GM21723 (cell line): Measurements from ENCODE around the gene CTAG1A.
"Not testable (repeated sequence)": the region's sequence is repeated elsewhere in the genome, so short reads cannot be mapped to it uniquely, and the experiment has no call there.

ENCODE experiments used
- ATAC-seq: cut with Tn5 transposase; IDR thresholded peaks from one replicate; pipeline ENCODE4 v1.9.1; 2021; ENCODE audit warnings: mild to moderate bottlenecking, moderate library complexity; ENCODE audit not compliant: unreplicated experiment

CTAG1A gene

DNA sequence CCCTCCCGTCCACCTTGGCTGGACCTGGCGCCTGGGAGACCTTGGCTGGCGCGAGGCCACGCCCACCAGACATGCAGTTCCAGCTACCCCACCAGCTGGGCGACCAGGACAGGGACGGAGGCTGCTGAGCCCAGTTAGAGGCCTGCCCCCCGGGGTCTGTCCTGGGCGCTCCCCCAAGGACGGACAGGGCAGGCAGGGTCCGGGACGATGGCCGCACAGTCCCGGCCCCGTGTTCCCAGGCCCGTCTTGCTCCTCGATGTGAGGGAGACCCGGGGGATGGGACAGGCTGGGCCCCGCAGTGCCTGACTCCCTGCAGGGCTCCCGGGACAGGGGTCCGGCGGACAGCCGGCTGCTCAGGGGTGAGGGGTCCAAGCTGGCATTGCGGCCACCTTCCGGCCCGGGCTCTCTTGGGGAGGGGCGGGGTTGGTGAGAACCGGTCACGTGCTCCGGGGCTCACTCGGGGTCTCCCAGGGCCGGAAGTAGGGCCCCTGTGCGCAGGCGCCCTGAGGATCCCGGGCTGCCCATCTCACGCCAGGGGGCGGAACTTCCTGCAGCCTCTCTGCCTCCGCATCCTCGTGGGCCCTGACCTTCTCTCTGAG, at the start of gene CTAG1A:
TSS of gene CTAG1A (plus strand) at position 549 of the 599 bp plus-strand sequence. CDS start 74 bp downstream, outside the sequence.
- not testable (repeated sequence) for ATAC-seq

DNA sequence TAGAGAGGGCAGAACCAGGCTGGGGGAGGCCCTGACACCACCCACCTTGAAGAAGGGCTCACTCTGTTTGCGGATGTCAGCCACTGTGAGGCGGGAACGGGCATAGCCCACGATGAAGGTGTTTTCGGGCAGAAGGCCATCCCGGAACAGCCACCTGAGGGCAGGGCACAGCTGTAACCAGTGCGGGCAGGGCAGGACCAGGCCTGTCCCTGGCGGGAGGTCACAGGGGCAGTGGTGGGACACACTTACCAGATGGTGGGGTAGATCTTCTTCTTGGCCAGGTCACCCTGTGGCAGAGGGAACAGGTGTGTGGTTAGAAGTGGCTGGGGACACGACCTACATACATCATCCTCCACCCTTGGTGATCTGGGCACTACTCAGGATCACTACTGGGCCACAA, 49.0 kb upstream of the CTAG1A start:
- no peak for ATAC-seq

DNA sequence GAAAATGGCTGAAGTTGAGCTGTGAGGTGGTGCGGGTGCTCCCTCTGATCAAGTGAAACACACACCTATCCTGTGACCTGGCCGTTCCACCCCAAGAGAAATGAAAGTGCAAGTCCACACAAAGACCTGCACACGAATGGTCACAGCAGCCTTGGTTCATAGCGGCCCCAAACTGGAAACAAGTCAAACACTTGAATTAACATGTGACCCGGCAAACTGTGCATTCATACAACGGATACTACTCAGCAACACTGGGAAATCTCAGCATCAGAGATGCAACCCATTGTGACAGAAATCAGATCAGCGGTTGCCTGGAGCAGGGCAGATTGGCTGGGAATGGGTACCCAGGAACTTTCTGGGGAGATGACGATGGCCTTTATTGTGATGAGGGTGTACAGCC, 45.9 kb upstream of the CTAG1A start:
- no peak for ATAC-seq

DNA sequence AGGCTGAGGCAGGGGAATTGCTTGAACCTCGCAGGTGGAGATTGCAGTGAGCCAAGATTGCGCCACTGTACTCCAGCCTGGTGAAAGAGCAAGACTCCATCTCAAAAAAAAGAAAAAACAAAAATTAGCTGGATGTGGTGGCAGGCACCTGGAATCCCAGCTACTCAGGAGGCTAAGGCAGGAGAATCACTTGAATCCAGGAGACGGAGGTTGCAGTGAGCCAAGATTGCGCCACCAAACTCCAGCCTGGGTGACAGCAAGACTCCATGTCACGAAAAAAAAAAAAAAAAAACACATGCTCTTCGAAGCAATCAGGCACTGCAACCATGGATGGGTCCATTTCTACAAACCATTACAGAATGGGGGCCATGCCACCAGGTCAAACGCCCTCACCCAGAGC, 44.6 kb upstream of the CTAG1A start:
- not testable (repeated sequence) for ATAC-seq

DNA sequence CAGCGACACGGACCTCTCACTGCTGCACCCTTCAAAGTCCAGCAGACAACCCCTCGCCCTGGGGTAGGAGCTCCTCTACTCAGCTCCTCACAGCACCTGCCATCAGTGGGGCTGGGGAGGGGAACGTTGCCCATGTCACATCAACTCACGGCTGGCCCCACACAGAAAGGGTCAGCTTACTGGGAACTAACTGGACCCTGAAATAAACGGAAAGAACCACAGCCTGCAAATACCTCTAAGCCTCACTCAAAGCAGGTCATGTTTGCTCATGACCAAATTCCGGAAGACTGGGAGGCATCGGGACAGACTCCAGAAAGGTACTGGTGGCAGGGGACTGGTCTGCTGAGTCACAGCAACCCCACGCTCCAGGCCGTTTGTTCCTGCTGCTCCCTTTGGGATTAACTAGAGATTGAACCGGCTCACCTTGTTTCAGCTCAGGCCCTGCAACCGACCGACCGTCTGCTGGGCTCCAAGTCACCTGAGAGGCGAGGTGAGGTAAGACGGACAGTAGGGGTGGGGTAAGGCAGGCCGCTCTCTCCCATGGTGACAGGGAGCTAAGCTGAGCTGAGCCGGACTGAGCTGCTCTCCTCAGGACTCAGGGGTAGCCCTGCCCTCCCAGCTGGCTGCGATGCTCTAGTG, 43.9 kb upstream of the CTAG1A start:
- no peak for ATAC-seq

GRCh38 chrX:154541589-154541895, 43.4 kb upstream of the CTAG1A start:
- no peak for ATAC-seq

- no peak for ATAC-seq
Measured at GRCh38 chrX:154541896-154542722, 42.8 kb upstream of the CTAG1A start.

- no peak for ATAC-seq
Measured at GRCh38 chrX:154542723-154543424, 42.1 kb upstream of the CTAG1A start.

- ATAC-seq: no peak
Measured at GRCh38 chrX:154545673-154546274, 39.2 kb upstream of the CTAG1A start.

DNA sequence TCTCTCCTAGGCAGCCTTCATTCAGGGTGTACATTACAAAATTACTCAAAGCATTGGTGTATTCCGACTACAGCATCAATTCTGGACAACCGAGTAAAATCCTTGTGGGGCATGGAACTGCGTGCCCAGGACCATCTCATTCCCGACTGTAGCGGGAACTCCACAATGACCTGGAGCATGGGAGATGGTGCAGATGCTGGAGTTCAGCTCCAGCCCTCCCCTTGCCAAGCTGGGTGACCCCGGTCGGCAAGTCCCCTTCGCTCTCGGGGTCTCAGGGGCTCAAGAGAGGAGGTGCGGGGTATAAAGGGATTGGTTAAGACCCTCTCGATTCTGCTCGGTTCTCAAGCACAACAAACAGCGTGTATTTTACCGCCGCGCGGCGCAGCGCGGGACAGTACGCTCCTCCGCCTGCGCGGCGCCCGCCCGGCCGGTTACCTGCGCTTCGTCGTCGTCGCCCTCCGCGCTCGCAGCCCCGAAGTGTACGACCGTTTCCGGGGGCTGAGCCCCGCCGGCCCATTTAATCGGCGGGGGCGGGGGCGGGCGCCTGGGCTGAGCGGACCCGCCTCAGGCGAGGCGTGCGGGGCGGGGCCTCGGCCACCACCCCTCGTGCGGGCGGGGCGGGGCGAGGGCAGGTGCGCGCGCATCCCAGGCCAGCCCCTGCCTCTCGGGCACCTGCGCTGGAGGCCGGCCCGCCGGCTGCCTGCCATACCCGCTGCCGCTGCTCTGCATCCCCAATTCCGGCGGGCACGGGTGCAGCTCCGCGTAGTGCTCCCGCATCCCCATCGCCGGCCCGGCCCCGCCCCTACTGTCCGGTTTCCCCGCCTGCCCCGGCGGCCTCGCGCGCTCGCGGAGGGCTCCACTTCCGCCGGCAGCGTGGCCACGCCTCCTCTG, 38.3 kb upstream of the CTAG1A start, which contains the start of gene G6PD:
TSS of gene G6PD (minus strand) at position 493 of the 891 bp plus-strand sequence. CDS start 691 bp downstream, outside the sequence.
- ATAC-seq: peak; percentile 52

- ATAC-seq: peak; percentile 82
Measured at GRCh38 chrX:154547245-154548027, 37.5 kb upstream of the CTAG1A start, which contains the start of gene IKBKG. Gene IKBKG, plus strand, starts transcription at chrX:154547620. Its CDS starts 4,383 bp downstream, at chrX:154552003.

DNA sequence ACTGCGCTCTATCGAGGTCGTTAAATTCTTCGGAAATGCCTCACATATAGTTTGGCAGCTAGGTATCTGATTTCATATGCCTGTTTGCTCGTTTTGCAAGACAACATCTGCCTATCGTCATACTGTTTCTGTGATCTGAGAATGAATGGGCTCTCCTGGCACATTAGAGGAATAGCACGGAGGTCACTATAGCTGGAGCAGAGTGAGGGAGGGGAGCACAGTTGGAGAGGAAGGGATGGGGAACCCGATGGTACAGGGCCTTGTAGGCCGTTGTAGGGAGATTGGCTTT, 37.0 kb upstream of the CTAG1A start:
- ATAC-seq: no peak

DNA sequence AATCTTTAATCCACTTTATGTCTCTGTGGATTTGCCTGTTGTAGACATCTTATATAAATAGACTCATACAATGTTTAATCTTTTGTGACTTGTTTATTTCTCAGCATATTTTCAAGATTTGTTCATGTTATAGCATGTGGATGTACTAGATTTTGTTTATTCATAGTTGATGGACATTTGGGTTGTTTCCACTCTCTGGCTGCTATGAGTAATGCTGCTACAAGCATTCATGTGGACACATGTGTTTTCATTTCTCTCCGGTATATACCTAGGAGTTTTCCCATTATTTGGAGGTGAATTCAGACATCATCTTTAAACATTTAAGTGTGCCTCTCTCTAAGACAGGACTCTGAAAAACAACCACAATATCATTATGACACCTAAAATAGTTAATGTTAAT, 35.2 kb upstream of the CTAG1A start:
- no peak for ATAC-seq

GRCh38 chrX:154552112-154552806, 32.7 kb upstream of the CTAG1A start:
- not testable (repeated sequence) for ATAC-seq

- ATAC-seq: not testable (repeated sequence)
Measured at GRCh38 chrX:154558060-154558690, 26.8 kb upstream of the CTAG1A start.

- not testable (repeated sequence) for ATAC-seq
Measured at GRCh38 chrX:154558896-154559295, 26.0 kb upstream of the CTAG1A start.

- ATAC-seq: not testable (repeated sequence)
Measured at GRCh38 chrX:154560326-154560725, 24.6 kb upstream of the CTAG1A start.

DNA sequence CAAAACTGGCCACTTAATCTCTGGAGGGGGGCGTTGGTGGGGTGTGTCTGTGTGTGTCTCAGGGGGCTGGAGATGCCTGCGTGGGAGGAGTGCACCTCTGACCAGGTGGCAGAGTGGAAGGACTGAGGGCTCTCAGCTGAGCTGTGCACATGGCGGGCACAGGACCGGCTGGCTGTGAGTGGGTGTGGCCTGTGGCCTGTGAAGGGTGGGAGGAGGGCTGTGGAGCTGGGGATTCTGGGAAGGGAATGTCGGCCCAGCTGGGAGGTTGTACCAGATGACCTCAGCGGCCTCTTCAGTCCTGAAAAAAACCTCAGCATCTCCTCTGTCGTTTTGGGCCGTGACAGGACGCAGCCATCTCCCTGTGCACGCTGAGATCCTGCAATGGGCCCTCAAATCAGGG, 22.6 kb upstream of the CTAG1A start:
- ATAC-seq: not testable (repeated sequence)
